GM19043 (cell line): ENCODE results near the gene NPVF.

Source experiments
- ATAC-seq: cut with Tn5 transposase; IDR thresholded peaks from one replicate; pipeline ENCODE4 v1.9.1; 2021; ENCODE audit warnings: low read depth; ENCODE audit not compliant: unreplicated experiment

NPVF gene

DNA sequence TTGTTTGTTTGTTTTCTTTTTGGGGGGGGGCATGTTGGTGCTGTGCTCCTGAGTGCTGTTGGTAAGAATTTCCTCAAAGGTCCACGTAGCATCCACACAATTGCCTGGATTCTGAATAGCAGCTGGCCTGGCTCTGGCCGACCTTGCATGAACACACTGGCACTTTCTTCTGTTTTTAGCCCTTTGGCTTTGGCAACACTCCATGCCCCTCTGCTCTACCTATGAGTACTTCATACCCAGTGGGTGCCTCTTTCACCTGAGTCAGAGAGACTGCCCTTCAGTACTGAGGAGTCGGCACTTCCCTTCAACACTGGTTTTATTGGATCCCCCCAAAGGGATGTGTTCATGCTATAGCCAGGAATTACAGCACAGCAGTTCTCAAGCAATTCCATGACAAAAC, 7.2 kb upstream of the NPVF start:
- no peak for ATAC-seq

DNA sequence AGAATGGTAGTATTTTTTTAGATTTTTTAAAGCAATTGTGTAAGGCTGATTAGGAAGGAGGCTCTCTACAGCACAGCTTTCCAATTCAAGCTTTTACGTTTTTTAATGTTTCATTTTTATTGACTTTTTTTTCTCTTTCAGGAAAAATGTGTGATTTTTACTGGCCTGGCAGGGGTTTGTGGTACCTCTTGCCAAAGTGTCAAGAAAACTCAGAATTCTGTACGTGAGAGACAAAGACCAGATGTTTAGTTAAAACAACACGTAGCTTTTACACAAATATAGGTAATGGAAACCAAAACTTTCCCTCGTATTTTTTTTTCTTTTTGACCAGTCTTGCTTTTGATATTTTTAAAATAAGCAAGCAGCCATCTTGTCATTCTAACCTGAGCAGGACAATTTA, 6.0 kb upstream of the NPVF start:
- ATAC-seq = no peak

GRCh38 chr7:25223206-25223605, 5.1 kb downstream of the NPVF start:
- no peak for ATAC-seq

DNA sequence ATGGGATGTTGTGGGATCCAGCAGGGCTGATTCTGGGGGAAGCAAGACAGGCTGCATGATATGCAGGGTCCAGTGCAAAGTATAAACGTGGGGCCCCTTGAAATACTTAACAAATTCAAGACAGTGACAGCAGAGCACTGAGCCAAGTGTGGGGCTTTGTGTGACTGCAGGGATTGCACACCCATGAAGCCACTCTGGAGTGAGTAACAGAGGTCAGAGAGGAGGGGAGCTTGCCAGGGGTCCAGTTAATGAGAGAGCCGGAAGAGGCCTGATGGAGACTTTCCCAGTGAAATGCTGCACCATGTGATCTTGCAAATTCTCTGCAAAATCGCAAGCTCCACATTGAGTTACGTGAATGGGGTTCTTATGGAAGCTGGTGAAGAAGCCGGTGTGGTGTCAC, 5.6 kb downstream of the NPVF start:
- no peak for ATAC-seq

GRCh38 chr7:25221009-25221408, 7.3 kb downstream of the NPVF start:
- no peak for ATAC-seq

DNA sequence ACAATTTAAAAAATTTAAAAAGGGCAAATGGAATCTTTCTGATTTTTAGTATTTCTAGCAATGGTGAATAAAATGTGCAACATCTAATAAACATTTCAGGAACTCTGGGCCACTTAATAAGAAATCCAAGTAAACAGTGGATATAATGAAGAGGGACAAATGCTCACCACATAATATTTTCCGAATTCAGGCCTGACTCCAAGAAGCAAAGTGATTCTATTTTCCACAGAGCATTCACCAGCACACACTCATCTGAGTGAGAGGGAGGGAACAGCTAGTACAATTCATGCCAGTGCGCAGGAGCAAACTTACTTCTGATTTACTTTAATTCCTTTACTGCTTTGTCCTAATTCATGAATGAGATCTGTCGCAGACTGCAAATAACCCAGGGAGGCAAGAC, 10.1 kb downstream of the NPVF start:
- ATAC-seq = no peak

- no peak for ATAC-seq
Observed at GRCh38 chr7:25216837-25217236, 11.4 kb downstream of the NPVF start.

- ATAC-seq = no peak
Observed at GRCh38 chr7:25215694-25216335, 12.5 kb downstream of the NPVF start.

- ATAC-seq = no peak
Observed at GRCh38 chr7:25208525-25209221, 19.6 kb downstream of the NPVF start.

- ATAC-seq = no peak
Observed at GRCh38 chr7:25207887-25208286, 20.4 kb downstream of the NPVF start.

GRCh38 chr7:25206765-25207164, 21.5 kb downstream of the NPVF start:
- no peak for ATAC-seq

- ATAC-seq = no peak
Observed at GRCh38 chr7:25196132-25196896, 32.0 kb downstream of the NPVF start.

- no peak for ATAC-seq
Observed at GRCh38 chr7:25194036-25194435, 34.2 kb downstream of the NPVF start.

DNA sequence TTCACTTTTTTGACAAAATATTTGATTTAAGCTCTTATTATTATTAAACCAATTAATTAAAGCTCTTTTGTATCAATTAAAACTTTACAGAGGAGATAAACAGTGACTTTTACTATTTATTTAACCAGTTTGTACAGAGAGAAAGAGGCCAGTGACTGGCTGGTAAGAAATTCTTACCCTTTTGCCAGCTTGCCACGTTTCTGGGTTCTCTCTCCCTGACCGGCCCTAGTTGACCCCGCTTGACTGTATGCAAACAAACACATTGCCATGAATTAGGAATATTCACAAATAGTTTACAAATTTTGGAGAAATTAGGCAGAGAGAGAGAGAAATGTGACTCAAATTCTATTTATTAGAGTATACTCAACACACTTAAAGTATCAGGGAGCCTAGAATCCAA, 36.2 kb downstream of the NPVF start:
- ATAC-seq = no peak

DNA sequence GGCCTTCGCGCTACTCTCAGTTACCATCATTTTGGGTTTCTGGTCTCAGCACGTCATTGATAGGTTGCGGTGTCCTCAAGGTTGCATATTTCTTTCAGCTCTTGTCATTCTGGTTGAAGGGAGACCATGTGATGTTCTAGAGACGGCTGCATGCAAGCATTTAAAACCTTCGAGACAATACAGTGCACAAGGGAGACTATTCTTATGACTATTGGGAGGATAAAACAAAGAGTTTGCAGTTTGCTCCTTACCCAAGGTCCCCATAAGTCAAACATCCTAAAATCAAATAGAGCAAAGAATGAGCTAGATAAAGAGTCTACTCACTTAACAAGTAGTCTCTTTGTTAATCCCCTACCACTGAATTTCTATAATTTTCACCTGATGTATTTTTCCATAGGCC, 39.1 kb downstream of the NPVF start:
- ATAC-seq = no peak

DNA sequence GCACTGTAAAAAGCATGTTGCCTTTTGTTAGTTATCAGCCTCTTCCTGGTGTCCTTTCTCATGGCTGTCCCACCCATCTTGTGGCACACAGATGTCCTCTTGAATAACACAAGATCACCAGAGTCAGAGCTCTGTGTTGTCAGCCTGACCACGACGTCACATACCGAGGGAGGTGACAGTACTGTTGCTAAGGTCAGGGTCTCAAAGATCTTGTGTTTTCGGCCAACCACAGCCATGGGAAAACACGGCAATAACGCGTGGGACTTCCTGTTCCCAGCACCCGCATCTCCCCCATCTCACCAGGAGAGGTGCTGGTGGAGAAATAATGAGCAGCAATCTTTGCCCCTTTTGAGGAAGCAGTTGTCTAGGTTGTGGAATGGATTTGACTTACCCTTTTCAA, 40.4 kb downstream of the NPVF start:
- ATAC-seq = no peak

- no peak for ATAC-seq
Observed at GRCh38 chr7:25186436-25186835, 41.9 kb downstream of the NPVF start.

GRCh38 chr7:25181532-25181931, 46.8 kb downstream of the NPVF start:
- no peak for ATAC-seq

DNA sequence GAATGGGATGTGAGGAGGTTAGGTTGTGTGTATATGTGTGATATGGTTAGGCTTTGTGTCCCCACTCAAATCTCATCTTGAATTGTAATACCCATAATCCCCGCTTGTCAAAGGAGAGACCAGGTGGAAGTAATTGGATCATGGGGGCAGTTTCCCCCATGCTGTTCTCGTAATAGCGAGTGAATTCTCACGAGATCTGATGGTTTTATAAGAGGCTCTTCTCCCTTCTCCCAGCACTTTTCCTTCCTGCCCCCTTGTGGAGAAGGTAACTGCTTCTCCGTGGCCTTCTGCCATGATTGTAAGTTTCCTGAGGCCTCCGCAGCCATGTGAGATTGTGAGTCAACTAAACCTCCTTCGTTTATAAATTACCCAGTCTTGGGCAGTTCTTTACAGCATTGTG, 47.3 kb downstream of the NPVF start:
- ATAC-seq = no peak

DNA sequence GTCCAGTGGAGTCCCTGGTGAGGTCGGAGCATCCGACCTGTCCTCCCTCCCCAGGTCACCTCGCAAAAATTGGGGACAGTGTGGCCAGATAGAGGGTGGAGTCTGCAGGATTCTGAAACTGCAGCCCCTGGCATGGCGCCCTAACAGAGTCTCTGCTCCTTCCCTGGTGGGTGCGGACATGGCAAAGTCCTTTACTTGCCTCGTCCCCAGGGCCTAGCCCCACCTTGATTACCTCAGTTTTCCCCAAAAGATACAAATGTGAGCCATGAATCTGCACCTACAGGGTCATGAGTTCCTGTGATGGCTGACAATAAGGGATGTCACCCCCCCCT, 47.7 kb downstream of the NPVF start:
- peak; percentile 29 for ATAC-seq

DNA sequence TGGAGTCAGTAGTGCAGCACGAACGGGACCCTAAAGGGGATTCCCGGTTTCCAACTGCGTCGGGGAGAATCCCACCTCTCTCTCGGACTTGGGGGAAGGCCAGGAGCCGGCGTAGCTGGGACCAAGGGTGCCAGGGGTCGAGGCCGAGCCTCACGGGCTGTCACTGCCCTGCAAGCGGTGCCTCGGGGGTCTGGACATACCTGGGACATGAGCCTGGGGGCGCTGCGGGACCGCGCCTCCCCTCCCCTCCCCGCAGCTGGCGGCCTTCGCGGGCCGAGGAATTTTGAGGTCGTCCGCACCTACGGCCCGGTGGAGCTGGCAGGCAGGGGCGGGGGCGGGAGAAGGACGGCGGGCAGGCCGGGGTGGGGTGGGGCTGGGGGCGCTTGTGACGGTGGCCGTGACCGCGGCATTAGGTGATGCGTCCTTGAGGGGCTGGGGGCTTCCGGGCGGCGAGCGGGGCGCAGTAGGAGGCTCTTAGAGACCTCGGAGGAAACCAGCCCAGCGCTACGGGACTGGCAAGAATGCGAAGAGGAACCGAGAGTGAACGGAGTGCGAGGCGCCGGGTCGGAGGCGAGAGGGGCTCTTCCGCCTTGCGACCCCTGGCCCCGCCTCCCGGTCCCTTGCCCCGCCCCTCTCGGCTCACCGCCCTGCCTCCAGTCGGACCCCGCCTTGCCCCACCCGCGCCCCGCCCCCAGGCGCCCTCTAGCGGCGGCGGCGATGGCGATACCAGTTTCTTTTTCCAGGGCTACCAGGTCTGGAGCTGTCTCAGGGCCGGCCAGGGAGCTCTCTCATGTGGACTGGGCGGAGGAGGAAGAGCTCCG, 48.3 kb downstream of the NPVF start:
- ATAC-seq = peak; percentile 93
